HCT116 (cell line): ENCODE results near the gene C20orf204. TPM values are rescaled to one million over a fixed set of nuclear protein-coding genes. Genes with fewer than 3 reads are reported as not detected.

Experiments
- ATAC-seq: fragments of 200-7000 bp; cut with Tn5 transposase; 2 replicates; pipeline ENCODE4 v1.9.1; 2020; ENCODE audit warnings: mild to moderate bottlenecking, moderate library complexity
- BruUV-seq: library from RNA; stranded (reverse); fragments of 400-500 nt; replicated peaks from 2 replicates; lab custom pipeline; 2021; lab: Mats Ljungman, UMichigan
- CTCF ChIA-PET: fragments of 300-600 bp; sonication (Branson Sonifier 250); formaldehyde crosslinking; loops from one replicate; lab custom pipeline; 2021; ENCODE audit warnings: antibody characterized with exemption; lab: Charles Lee
- POLR2A ChIA-PET: fragments of 300-600, 350-600 bp; sonication (Branson Sonifier 250); formaldehyde crosslinking; loops from one replicate; lab custom pipeline; 2021; ENCODE audit warnings: antibody characterized with exemption; lab: Charles Lee
- RAD21 ChIA-PET, 2 experiments: fragments of 300-600 bp; sonication (Branson Sonifier 250); formaldehyde crosslinking; loops; one replicate each; lab custom pipeline; 2023; ENCODE audit warnings: low total read pairs in 2 of 2; ENCODE audit not compliant: uncharacterized antibody in 2 of 2, unreplicated experiment in 2 of 2, low non-redundant PET in 1 of 2; lab: Charles Lee
- DNase-seq: peaks from one replicate; pipeline ENCODE4 v3.0.0-alpha.2; 2010; ENCODE audit warnings: low read depth, low spot score
- H2AFZ ChIP-seq: fragments of 200-600 bp; shearing (Covaris generic), sonication (generic); 2 replicates; pipeline ENCODE4 v1.6.1; 2017; ENCODE audit warnings: low read depth, mixed run types, mixed read lengths, antibody characterized with exemption, low read length; ENCODE audit not compliant: poor library complexity, severe bottlenecking
- H3K27ac ChIP-seq: 2 replicates; pipeline ENCODE4 v1.5.1; 2012; ENCODE audit warnings: low read depth, low read length
- H3K27me3 ChIP-seq: fragments of 200-600 bp; sonication (generic); 2 replicates; pipeline ENCODE4 v1.6.1; 2016; ENCODE audit warnings: mixed run types, low read length, mixed read lengths; ENCODE audit not compliant: insufficient read depth
- H3K36me3 ChIP-seq, 2 experiments: fragments of 200-500 bp in 1 of 2; fragments of 200-600 bp in 1 of 2; sonication (Bioruptor generic) in 1 of 2; sonication (generic) in 1 of 2; 2 replicates each; pipeline versions ENCODE4 v1.5.1 to v1.6.1; 2014 to 2016; ENCODE audit warnings: low read length in 2 of 2, inconsistent platforms in 1 of 2, mixed read lengths in 1 of 2, mixed run types in 1 of 2; ENCODE audit not compliant: insufficient read depth in 2 of 2, control insufficient read depth in 1 of 2
- H3K4me1 ChIP-seq, 2 experiments: fragments of 200-600 bp in 1 of 2; sonication (generic) in 1 of 2; 2 replicates each; pipeline versions ENCODE4 v1.5.1 to v1.6.1; 2012 to 2017; ENCODE audit warnings: low read length in 2 of 2, inconsistent platforms in 1 of 2, mild to moderate bottlenecking in 1 of 2, mixed read lengths in 1 of 2, mixed run types in 1 of 2, moderate library complexity in 1 of 2; ENCODE audit not compliant: insufficient read depth in 2 of 2, control insufficient read depth in 1 of 2
- H3K4me2 ChIP-seq: fragments of 200-600 bp; sonication (generic); 2 replicates; pipeline ENCODE4 v1.6.1; 2017; ENCODE audit warnings: mixed run types, low read length, mixed read lengths
- H3K4me3 ChIP-seq, 2 experiments: fragments of 200-600 bp in 1 of 2; sonication (generic) in 1 of 2; replicated peaks in 1 of 2; 2 replicates each; pipeline ENCODE4 v1.5.1; 2011 to 2016; ENCODE audit warnings: low read length in 2 of 2, control low read depth in 1 of 2, low read depth in 1 of 2, mild to moderate bottlenecking in 1 of 2, mixed read lengths in 1 of 2, mixed run types in 1 of 2
- H3K79me2 ChIP-seq: fragments of 200-600 bp; sonication (generic); 2 replicates; pipeline ENCODE4 v1.6.1; 2017; ENCODE audit warnings: mild to moderate bottlenecking, mixed run types, low read length, moderate library complexity, mixed read lengths; ENCODE audit not compliant: insufficient read depth
- H3K9ac ChIP-seq: fragments of 200-600 bp; sonication (generic); 2 replicates; pipeline ENCODE4 v1.6.1; 2016; ENCODE audit warnings: low read length, mixed read lengths
- H3K9me2 ChIP-seq: fragments of 200-600 bp; sonication (generic), shearing (Covaris generic); 2 replicates; pipeline ENCODE4 v1.6.1; 2017; ENCODE audit warnings: mixed run types, mild to moderate bottlenecking, moderate library complexity; ENCODE audit not compliant: insufficient read depth
- H3K9me3 ChIP-seq, 2 experiments: fragments of 200-500 bp in 1 of 2; fragments of 200-600 bp in 1 of 2; sonication (Bioruptor generic) in 1 of 2; sonication (generic) in 1 of 2; 2 replicates each; pipeline ENCODE4 v1.6.1; 2014 to 2017; ENCODE audit warnings: low read length in 2 of 2, mixed read lengths in 2 of 2, inconsistent platforms in 1 of 2, low read depth in 1 of 2, mild to moderate bottlenecking in 1 of 2, mixed run types in 1 of 2, moderate library complexity in 1 of 2; ENCODE audit not compliant: control insufficient read depth in 1 of 2, insufficient read depth in 1 of 2
- H4K20me1 ChIP-seq: fragments of 200-600 bp; sonication (generic), shearing (Covaris generic); 2 replicates; pipeline ENCODE4 v1.6.1; 2017; ENCODE audit warnings: mixed run types, mild to moderate bottlenecking, moderate library complexity; ENCODE audit not compliant: insufficient read depth
- CBX3 ChIP-seq: IDR thresholded peaks from 2 replicates; pipeline ENCODE4 v1.6.1; 2012; ENCODE audit warnings: low read depth
- CEBPB ChIP-seq: IDR thresholded peaks from 2 replicates; pipeline ENCODE4 v1.6.1; 2012; ENCODE audit warnings: low read depth
- EGR1 ChIP-seq: IDR thresholded peaks from 2 replicates; pipeline ENCODE4 v1.6.1; 2012; ENCODE audit warnings: low read depth
- EZH2 ChIP-seq: fragments of 200-600 bp; sonication (generic); IDR thresholded peaks from 2 replicates; pipeline ENCODE4 v1.6.1; 2017; ENCODE audit warnings: antibody characterized with exemption, mixed run types
- EZH2phosphoT487 ChIP-seq: fragments of 200-600 bp; IDR thresholded peaks from 2 replicates; pipeline ENCODE4 v1.6.1; 2018; ENCODE audit warnings: antibody characterized with exemption, borderline replicate concordance
- FOSL1 ChIP-seq: IDR thresholded peaks from 2 replicates; pipeline ENCODE4 v1.6.1; 2012; ENCODE audit warnings: low read depth
- POLR2A ChIP-seq: IDR thresholded peaks from 2 replicates; pipeline ENCODE4 v1.7.0; 2011; ENCODE audit warnings: borderline replicate concordance; ENCODE audit not compliant: insufficient read depth, insufficient read length; ENCODE audit errors: extremely low read depth
- RAD21 ChIP-seq: IDR thresholded peaks from 2 replicates; pipeline ENCODE4 v1.6.1; 2012; ENCODE audit warnings: low read depth, mild to moderate bottlenecking
- SP1 ChIP-seq: IDR thresholded peaks from 2 replicates; pipeline ENCODE4 v1.6.1; 2012; ENCODE audit warnings: low read depth
- TCF7L2 ChIP-seq: IDR thresholded peaks from 2 replicates; pipeline ENCODE4 v1.7.0; 2011; ENCODE audit warnings: borderline replicate concordance, inconsistent platforms; ENCODE audit not compliant: insufficient read depth, insufficient read length; ENCODE audit errors: extremely low read depth
- YY1 ChIP-seq: IDR thresholded peaks from 2 replicates; pipeline ENCODE4 v1.6.1; 2011; ENCODE audit warnings: low read length, low read depth, moderate library complexity, mild to moderate bottlenecking; ENCODE audit not compliant: insufficient replicate concordance; ENCODE audit errors: extremely low read depth
- ZFX ChIP-seq: fragments of 450-650 bp; IDR thresholded peaks from 2 replicates; pipeline ENCODE4 v1.6.1; 2017
- ZNF274 ChIP-seq: fragments of 200-500 bp; sonication (Bioruptor generic); IDR thresholded peaks from 2 replicates; pipeline ENCODE4 v1.6.1; 2014; ENCODE audit warnings: mild to moderate bottlenecking, low read depth, low read length, inconsistent platforms
- intact Hi-C: fragments of 100-400 bp; cut with micrococcal nuclease; formaldehyde crosslinking; loops from 2 replicates; pipeline ENCODE4 v1.10.0; 2022
- total RNA-seq: library from RNA; stranded (reverse); gene quantifications from one replicate; pipeline ENCODE4 v1.2.1, GENCODE V29; 2021; ENCODE audit not compliant: unreplicated experiment
- TF ChIP-seq, protein P1 (sequence below): IDR thresholded peaks from 2 replicates; pipeline ENCODE4 v1.6.1; 2012
- TF ChIP-seq, protein P2 (sequence below): IDR thresholded peaks from 2 replicates; pipeline ENCODE4 v1.6.1; 2012

Gene C20orf204
- total RNA-seq, 1 experiment from 2014 or later = 2.5 TPM

DNA sequence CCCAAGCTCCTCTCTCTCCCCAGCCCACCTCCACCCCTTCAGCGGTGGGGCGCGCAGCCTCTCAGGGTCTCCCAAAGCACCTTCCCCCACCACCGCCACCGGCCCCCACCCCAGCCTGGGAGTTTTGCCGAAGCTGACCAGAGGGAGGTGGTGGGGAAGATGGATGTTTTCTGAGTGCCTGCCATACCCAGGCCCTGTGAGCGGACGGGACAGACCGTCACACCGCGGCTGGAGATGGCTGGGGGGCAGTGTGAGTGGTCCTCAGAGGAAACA lies 5.7 kb downstream of the C20orf204 start:
- Histone ChIP-seq H2AFZ (no peak overlapping the region), H3K36me3 (no peaks in the 10 kb centered on the region), H3K9me3 (no peaks in the 10 kb centered on the region), H3K9me2 (no peaks in the 10 kb centered on the region), H3K4me2 (no peak overlapping the region), H3K9ac (no peak overlapping the region), H3K27ac (no peak overlapping the region), H3K4me3 (no peak overlapping the region), H3K4me1 (peaks cover 23 to 44% of the 10 kb centered on the region in 2 experiments), H3K27me3 (no peaks in the 10 kb centered on the region), H3K79me2 (no peaks in the 10 kb centered on the region), H4K20me1 (no peaks in the 10 kb centered on the region)
- DNase-seq = no peak
- TF ChIP-seq CBX3 (no peak), CEBPB (no peak), ZFX (no peak), TCF7L2 (no peak), SP1 (no peak), EGR1 (no peak), FOSL1 (no peak), ZNF274 (no peak), EZH2phosphoT487 (no peak), POLR2A (no peak), EZH2 (no peak), RAD21 (no peak), YY1 (no peak)
- TF ChIP-seq, protein P1, sequence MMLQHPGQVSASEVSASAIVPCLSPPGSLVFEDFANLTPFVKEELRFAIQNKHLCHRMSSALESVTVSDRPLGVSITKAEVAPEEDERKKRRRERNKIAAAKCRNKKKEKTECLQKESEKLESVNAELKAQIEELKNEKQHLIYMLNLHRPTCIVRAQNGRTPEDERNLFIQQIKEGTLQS = no peak
- TF ChIP-seq, protein P2, sequence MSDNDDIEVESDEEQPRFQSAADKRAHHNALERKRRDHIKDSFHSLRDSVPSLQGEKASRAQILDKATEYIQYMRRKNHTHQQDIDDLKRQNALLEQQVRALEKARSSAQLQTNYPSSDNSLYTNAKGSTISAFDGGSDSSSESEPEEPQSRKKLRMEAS = no peak
- CTCF ChIA-PET = interaction anchor here (5.1 kb wide), 1 partner anchor 12 kb away, joined by 35 read pairs; no protein-coding TSS in a partner anchor
- RAD21 ChIA-PET = no interaction called here
- POLR2A ChIA-PET = no interaction called here
- ATAC-seq = no peak
- intact Hi-C loops = no loop called here
- no TSS peak for BruUV-seq
